GM12892 (cell line): Measurements from ENCODE around the gene MAN1B1.
"Not testable (repeated sequence)": the region's sequence is repeated elsewhere in the genome, so short reads cannot be mapped to it uniquely, and the experiment has no call there.

Source experiments
- DNase-seq: peaks from one replicate; pipeline ENCODE4 v3.0.0; 2011; ENCODE audit not compliant: insufficient read length
- FAIRE-seq: peaks from 2 replicates; lab custom pipeline; 2011; peaks lifted over from hg19 to GRCh38; lab: Jason Lieb, UNC
- POLR2A ChIP-seq: IDR thresholded peaks from 2 replicates; pipeline ENCODE4 v1.6.1; 2011; ENCODE audit warnings: low read depth, low read length, control low read depth
- POLR2AphosphoS5 ChIP-seq: IDR thresholded peaks from 2 replicates; pipeline ENCODE4 v1.6.1; 2011; ENCODE audit warnings: low read depth, low read length, control low read depth
- TAF1 ChIP-seq: IDR thresholded peaks from 2 replicates; pipeline ENCODE4 v1.6.1; 2011; ENCODE audit warnings: low read depth, mild to moderate bottlenecking, control low read depth, low read length, borderline replicate concordance

Gene MAN1B1

DNA sequence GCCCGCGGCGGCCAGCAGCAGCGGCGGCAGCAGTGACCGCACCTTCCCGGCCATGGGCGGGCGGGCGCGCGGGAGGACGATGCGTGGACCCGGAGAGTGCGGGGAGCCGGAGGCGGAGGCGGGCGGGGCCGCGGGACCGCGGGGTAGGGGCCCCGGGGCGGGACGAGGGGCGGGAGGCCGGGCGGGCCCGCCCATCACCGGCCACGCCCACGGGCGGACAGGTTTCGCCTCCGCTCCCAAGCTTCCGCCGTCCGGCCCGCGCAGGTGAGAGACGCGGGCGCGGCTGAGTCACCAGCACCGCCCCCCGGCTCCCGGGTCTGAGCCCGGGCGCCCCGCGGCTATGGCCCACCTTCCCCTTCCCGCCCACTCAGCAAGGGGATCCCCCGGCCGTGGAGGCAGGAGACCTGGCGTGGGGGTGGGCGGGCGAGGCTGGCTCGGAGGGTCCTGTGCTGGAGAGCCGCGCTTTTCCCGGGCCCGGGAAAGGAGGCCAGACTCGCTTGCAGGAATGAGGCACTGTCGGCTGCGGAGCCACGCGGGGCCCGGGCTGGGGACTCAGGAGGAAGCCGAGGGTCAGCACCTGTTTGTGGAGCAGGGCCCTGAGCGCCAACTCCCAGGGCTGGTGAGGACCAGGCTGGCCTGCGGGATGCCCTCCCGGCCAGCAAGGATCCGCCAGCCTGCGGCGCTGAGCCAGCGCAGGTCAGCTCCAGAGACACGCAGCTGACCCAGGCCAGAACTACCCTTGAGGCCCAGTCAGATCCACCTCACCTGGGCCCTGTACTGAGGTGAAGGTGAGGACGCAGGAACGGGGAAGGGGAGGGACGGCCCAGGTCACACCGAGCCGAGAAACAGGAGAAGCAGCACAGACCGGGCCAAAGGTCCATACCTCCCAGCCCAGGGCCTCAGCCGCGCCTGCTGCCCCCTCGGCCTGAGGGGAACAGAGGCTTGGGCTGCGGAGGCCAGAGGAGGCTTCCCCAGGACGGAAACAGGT lies 32.5 kb upstream of the MAN1B1 start, which contains the start of gene ENTPD2:
ENTPD2 (minus strand) TSS at position 118 of the 988 bp plus-strand sequence; CDS start at position 54, 64 bp downstream.
- DNase-seq (no peak), FAIRE-seq (no peak)
- TF ChIP-seq POLR2AphosphoS5, result no peak
- no peak for TF ChIP-seq TAF1
- no peak for TF ChIP-seq POLR2A

DNA sequence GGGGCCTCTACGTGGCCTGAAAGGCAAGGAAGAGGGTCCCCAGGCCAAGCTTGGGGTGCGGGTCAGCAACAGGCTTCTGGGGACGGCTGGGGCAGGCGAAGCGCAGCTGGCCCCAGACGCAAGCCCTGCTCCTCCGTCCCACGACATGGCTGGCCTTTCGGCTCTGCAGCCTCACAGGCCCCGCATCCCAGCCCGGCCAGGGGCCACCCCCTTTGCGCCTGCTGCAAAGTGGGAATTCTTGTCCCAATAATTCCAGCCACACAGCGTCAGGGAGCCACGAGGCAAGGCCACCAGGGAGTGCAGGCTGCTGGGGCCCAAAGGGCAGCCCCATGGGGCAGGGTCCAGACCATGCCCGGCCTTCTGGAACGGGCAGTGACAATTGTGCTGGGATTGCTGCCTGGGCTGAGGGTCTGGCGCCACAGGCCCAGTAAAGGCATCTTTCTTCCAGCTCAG lies 31.8 kb upstream of the MAN1B1 start:
- TF ChIP-seq POLR2A, result no peak
- no peak for TF ChIP-seq TAF1
- no peak for TF ChIP-seq POLR2AphosphoS5
- FAIRE-seq (no peak), DNase-seq (no peak)

DNA sequence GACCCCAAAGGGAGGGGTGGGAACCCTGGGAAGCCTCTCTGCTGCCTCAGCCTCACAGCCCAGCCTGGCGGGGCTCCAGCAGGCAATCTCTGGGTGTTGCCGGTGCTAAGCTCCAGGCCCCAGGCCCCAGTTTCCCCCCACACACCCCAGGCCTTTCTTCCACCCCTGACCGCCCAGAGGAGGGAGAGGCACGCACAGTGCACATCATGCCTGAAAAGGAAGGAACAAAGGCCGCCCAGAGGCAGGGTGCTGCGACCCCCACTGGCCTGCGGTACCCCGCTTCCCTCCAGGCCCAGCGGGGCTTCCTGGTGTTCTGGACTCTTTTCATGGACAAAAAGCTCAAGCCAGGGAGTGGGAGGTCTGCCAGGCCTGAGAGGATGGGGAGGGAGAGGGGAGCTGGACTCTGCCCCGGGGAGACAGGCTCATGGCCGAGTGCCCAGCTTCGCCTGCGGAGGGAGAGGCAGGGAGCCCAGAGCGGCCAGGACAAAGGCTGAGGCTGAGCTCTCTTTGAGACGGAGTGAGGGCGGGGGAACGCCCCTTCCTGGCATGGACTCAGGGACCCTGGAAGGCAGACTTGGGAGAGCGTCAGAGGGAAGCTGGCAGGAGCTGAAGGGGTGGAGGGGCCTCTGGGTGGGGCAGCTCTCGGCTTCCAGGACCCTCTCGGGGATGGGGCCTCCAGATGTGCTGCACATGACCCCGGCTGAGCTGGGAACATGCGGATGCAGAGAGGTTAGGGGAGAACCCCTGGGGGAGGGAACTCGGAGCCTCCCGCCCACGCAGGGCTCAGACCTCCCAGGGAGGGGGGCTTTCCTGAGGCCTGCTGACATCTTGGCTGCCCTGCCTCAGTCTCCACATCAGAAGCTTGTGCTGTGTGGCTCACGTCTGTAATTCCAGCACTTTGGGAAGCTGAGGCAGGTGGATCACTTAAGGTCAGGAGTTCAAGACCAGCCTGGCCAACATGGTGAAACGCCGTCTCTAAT lies 31.1 kb upstream of the MAN1B1 start:
- DNase-seq (no peak), FAIRE-seq (no peak)
- no peak for TF ChIP-seq POLR2AphosphoS5
- no peak for TF ChIP-seq TAF1
- TF ChIP-seq POLR2A, result no peak

DNA sequence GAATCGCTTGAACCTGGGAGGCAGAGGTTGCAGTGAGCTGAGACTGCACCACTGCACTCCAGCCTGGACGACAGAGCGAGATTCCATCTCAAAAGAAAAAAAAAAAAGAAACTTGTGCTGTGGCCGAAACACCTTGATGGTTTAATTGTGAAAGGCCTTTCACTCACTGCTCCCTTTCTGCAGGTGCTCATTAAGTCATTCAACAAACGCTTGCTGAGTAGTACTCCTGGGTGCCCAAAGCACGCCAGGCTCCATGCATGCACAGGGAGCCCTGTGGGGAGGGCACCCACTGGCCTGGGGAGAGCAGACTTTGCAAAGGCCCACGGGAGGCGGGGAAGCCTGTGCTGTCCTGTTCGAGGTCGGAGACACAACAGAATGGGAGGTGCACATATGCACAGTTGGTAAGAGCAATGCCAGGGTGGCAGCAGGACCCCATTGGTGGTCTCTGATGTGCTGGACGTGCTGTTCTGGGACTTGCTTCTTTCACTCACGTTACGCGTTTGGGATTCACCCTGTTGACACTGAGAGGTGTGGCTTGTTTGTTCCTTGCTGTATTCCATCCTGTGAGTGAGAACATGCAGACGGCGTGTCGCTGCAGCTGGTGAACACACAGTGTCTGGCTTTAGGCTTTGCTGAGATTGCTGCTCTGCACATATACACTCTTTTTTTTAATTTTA lies 29.9 kb upstream of the MAN1B1 start:
- TF ChIP-seq TAF1 (no peak), POLR2AphosphoS5 (no peak), POLR2A (no peak)
- FAIRE-seq, result no peak
- no peak for DNase-seq

DNA sequence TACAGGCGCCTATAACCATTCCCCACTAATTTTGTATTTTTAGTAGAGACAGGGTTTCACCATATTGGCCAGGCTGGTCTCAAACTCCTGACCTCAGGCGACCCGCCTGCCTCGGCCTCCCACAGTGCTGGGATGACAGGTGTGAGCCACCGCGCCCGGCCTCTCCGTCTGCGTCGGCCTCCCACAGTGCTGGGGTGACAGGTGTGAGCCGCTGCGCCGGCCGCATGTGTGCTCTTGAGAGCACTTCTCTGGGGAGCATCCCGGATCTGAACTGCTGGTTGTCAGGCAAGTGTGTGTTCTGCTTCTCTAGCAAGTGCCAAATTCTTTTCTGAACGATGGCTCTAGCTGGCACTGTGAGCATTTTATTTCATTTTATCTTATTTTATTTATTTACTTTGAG lies 29.2 kb upstream of the MAN1B1 start:
- FAIRE-seq, result no peak
- no peak for TF ChIP-seq POLR2A
- TF ChIP-seq TAF1, result no peak
- no peak for TF ChIP-seq POLR2AphosphoS5
- no peak for DNase-seq

DNA sequence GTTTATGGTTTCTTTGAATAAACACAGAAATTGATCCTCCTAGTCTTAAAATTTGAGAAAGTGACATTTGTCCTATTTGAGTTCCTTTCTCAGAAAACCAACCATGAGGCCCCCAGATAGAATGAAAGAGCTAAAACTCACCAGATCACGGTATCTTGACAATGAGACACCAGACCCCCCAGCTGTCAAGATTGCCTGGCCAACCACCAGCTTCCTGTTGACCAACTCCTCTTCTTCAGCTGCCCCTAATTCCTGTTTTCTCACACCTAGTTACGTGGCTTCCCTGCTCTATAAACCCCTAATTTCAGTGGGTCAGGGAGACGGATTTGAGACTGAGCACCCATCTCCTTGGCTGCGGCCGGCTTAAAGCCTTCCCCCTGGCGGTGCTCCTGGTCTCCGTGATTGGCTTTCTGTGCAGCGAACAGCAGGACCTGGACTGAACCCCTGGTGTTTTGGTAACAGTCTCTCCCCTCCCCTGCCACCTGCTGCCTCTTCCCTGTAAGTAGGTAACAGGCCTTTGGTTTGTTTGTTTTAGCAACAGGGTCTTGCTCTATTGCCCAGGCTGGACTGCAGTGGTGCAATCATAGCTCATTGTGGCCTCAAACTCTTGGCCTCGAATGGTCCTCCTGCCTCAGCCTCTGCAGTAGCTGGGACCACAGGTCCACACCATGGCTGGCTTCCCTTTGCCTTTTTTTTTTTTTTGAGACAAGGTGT lies 28.1 kb upstream of the MAN1B1 start:
- no peak for DNase-seq
- no peak for FAIRE-seq

DNA sequence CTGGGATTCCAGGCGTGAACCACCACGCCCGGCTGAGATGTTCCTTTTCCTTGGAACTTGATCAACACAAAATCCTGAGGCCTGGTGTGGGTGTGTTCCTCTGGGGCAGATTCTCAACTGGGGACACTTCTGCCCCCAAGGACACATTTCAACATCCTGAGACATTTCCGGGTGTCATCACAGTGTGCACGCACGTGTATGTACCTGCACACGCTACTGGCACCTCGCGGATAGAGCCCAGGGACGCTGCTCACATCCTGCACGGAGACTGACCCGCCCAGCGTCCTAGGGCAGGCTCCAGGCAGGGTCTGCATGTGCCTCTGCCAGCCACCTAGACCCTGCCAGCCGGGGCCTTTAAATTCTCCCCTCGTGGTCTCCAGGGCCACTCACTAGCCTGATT lies 24.4 kb upstream of the MAN1B1 start:
- FAIRE-seq (peak; percentile 17), DNase-seq (no peak)
- TF ChIP-seq POLR2A (no peak), POLR2AphosphoS5 (no peak), TAF1 (no peak)

More for the DNA sequence above, 28.1 kb upstream of the MAN1B1 start:
- TF ChIP-seq POLR2AphosphoS5, result no peak
- no peak for TF ChIP-seq TAF1
- no peak for TF ChIP-seq POLR2A

DNA sequence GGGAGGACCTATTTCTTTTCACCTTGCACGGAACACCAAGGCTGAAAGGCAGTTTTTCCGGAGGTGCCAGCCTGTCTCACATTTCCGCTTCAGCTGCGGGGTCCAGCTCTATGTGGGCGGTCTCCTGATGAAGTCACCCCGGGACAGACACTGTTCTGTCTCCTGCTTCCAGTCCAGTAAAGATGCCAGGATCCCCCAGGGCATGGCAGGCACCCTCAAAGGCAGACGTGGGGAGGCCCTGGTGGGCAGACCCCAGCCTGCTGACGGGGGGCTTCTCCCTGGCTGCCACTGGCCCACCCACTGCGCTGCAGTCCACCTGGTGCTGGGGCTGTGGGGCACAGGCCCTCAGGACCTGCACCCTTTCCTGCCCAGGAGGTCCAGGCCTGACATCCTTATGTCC lies 24.0 kb upstream of the MAN1B1 start:
- DNase-seq, FAIRE-seq: not testable (repeated sequence)

DNA sequence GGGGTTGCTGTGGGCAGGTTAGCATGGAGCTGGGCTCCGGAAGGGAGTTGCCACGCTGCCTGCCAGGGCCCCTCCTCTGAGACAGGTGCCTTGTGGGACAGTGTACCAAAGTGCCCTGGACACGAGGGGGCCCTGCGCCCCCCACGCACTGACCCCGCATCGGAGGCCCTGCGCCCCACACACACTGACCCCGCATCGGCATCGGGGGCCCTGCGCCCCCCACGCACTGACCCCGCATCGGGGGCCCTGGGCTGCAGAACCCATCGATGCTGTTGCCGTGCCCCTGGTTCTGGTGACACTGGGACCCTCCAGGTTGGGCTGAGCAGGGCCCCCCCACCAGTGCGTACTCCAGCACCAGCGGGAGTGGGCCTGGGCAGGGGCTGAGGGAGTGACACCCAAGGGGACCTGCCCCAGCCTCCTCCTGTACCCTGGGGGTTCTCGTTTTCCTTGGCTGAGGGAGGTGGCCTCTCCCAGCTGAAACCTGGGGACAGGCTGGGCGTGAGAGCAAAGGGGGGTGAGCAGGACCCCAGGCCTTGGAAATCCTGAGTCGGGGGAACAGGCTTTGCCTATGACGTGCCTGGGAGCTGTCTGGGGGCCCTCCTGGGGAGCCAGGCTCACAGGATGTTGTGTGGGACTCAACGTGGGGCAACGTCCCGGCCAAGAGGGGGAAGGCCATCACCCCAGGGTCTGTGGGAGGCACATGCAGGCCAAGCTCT lies 23.3 kb upstream of the MAN1B1 start:
- TF ChIP-seq TAF1 (no peak), POLR2AphosphoS5 (no peak), POLR2A (no peak)
- FAIRE-seq, result no peak
- DNase-seq, result no peak
